Mesothelial cell of epicardium (in vitro differentiated cells): Measurements from ENCODE around the gene MAGI2. TPM values are rescaled to one million over a fixed set of nuclear protein-coding genes. Genes with fewer than 3 reads are reported as not detected.

Experiments used
- DNase-seq, 2 experiments: peaks; one replicate each; pipeline ENCODE4 v3.0.0; 2021; ENCODE audit warnings: low spot score in 2 of 2; ENCODE audit not compliant: unreplicated experiment in 2 of 2
- H3K27ac Mint-ChIP-seq: 2 replicates; pipeline ENCODE4 v1.8.0; 2021; ENCODE audit warnings: mixed read lengths
- H3K27me3 Mint-ChIP-seq: 2 replicates; pipeline ENCODE4 v1.8.0; 2021; ENCODE audit warnings: low read depth, mixed read lengths
- H3K36me3 Mint-ChIP-seq: 2 replicates; pipeline ENCODE4 v1.8.0; 2021; ENCODE audit warnings: mixed read lengths
- H3K4me1 Mint-ChIP-seq: 2 replicates; pipeline ENCODE4 v1.8.0; 2021; ENCODE audit warnings: mixed read lengths
- H3K4me3 Mint-ChIP-seq: 2 replicates; pipeline ENCODE4 v1.8.0; 2021; ENCODE audit warnings: mild to moderate bottlenecking, moderate library complexity, mixed read lengths
- H3K9me3 Mint-ChIP-seq: 2 replicates; pipeline ENCODE4 v1.8.0; 2021; ENCODE audit warnings: mixed read lengths
- CTCF ChIP-seq: fragments of 200-600 bp; sonication (generic); IDR thresholded peaks from one replicate; pipeline ENCODE4 v1.5.0; 2021; ENCODE audit warnings: antibody characterized with exemption; ENCODE audit not compliant: unreplicated experiment
- total RNA-seq: library from RNA; stranded (reverse); gene quantifications from 3 replicates; pipeline ENCODE4 v1.2.1, GENCODE V29; 2021

MAGI2 gene
- total RNA-seq, 1 donor from 2014 or later, result 38.4 TPM

- Mint-ChIP-seq H3K27me3 (no peaks in the 10 kb centered on the region), H3K36me3 (no peaks in the 10 kb centered on the region), H3K9me3 (no peaks in the 10 kb centered on the region), H3K4me1 (peaks cover 22% of the 10 kb centered on the region), H3K4me3 (no peak overlapping the region), H3K27ac (no peak overlapping the region)
- DNase-seq, result no peak
- TF ChIP-seq CTCF, result no peak
These were observed 1280.4 kb downstream of the MAGI2 start for GRCh38 chr7:78172933-78173591.

- no peak for DNase-seq
- no peak for TF ChIP-seq CTCF
- H3K36me3 Mint-ChIP-seq, result no peaks in the 10 kb centered on the region
- H3K9me3 Mint-ChIP-seq, result no peaks in the 10 kb centered on the region
- H3K27me3 Mint-ChIP-seq, result no peaks in the 10 kb centered on the region
- H3K27ac Mint-ChIP-seq, result no peak overlapping the region
- peaks cover 22% of the 10 kb centered on the region for H3K4me1 Mint-ChIP-seq
- no peak overlapping the region for H3K4me3 Mint-ChIP-seq
These were observed 1281.2 kb downstream of the MAGI2 start for GRCh38 chr7:78172267-78172757.

GRCh38 chr7:78171398-78171797, 1282.1 kb downstream of the MAGI2 start:
- H3K36me3 Mint-ChIP-seq, result no peaks in the 10 kb centered on the region
- peaks cover 23% of the 10 kb centered on the region for H3K4me1 Mint-ChIP-seq
- no peaks in the 10 kb centered on the region for H3K9me3 Mint-ChIP-seq
- no peak overlapping the region for H3K27ac Mint-ChIP-seq
- H3K27me3 Mint-ChIP-seq, result no peaks in the 10 kb centered on the region
- no peak for TF ChIP-seq CTCF
- no peak for DNase-seq
- no peak overlapping the region for H3K4me3 Mint-ChIP-seq

GRCh38 chr7:78170815-78171214, 1282.7 kb downstream of the MAGI2 start:
- H3K27me3 Mint-ChIP-seq, result no peaks in the 10 kb centered on the region
- no peak for TF ChIP-seq CTCF
- no peak overlapping the region for H3K27ac Mint-ChIP-seq

GRCh38 chr7:78169992-78170391, 1283.5 kb downstream of the MAGI2 start:
- Mint-ChIP-seq H3K27me3 (no peaks in the 10 kb centered on the region), H3K27ac (no peak overlapping the region), H3K36me3 (no peaks in the 10 kb centered on the region), H3K9me3 (no peaks in the 10 kb centered on the region), H3K4me3 (no peak overlapping the region), H3K4me1 (peaks cover 24% of the 10 kb centered on the region)
- no peak for DNase-seq
- no peak for TF ChIP-seq CTCF

More at GRCh38 chr7:78170815-78171214, 1282.7 kb downstream of the MAGI2 start:
- Mint-ChIP-seq H3K4me3 (no peak overlapping the region), H3K36me3 (no peaks in the 10 kb centered on the region), H3K4me1 (peaks cover 23% of the 10 kb centered on the region), H3K9me3 (no peaks in the 10 kb centered on the region)
- DNase-seq, result no peak
